Mammary epithelial cell (primary cell): Measurements from ENCODE around the gene COLGALT1.

Source experiments
- EZH2 ChIP-seq: IDR thresholded peaks from 2 replicates; pipeline ENCODE4 v1.6.1; 2012; ENCODE audit warnings: low read length, inconsistent platforms, borderline replicate concordance
- TF ChIP-seq, protein P1 (sequence below), 2 donors: IDR thresholded peaks in 1 of 2; conservative IDR thresholded peaks in 1 of 2; 2 replicates each; pipeline ENCODE4 v1.5.1; 2011 to 2012; ENCODE audit warnings: inconsistent platforms in 2 of 2, low read length in 2 of 2, mild to moderate bottlenecking in 2 of 2, control low read depth in 1 of 2, low read depth in 1 of 2; ENCODE audit not compliant: insufficient read depth in 1 of 2; ENCODE audit errors: extremely low read depth in 1 of 2

GRCh38 chr19:17620696-17621095 is 65.2 kb downstream of the COLGALT1 start:
- TF ChIP-seq, protein P1, sequence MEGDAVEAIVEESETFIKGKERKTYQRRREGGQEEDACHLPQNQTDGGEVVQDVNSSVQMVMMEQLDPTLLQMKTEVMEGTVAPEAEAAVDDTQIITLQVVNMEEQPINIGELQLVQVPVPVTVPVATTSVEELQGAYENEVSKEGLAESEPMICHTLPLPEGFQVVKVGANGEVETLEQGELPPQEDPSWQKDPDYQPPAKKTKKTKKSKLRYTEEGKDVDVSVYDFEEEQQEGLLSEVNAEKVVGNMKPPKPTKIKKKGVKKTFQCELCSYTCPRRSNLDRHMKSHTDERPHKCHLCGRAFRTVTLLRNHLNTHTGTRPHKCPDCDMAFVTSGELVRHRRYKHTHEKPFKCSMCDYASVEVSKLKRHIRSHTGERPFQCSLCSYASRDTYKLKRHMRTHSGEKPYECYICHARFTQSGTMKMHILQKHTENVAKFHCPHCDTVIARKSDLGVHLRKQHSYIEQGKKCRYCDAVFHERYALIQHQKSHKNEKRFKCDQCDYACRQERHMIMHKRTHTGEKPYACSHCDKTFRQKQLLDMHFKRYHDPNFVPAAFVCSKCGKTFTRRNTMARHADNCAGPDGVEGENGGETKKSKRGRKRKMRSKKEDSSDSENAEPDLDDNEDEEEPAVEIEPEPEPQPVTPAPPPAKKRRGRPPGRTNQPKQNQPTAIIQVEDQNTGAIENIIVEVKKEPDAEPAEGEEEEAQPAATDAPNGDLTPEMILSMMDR (conservative IDR thresholded peaks at IDR 0.05 in 1 of 2, IDR thresholded peaks at IDR 0.05 in 1 of 2; ENCODE audit: extremely low read depth in 1 of 2, insufficient read depth in 1 of 2, low read depth in 1 of 2, low read length in 2 of 2), result no peak
- no peak for TF ChIP-seq EZH2
